Activated CD4-positive, alpha-beta T cell treated with anti-CD3 and anti-CD28 coated beads, Interleukin-2, amount 10 ng/mL, durations not matched to agents 24 days and 14 days (primary cell): ENCODE data around the gene NUBP2. TPM values are rescaled to one million over a fixed set of nuclear protein-coding genes. Genes with fewer than 3 reads are reported as not detected.

Experiments
- total RNA-seq: library from RNA; stranded (reverse); gene quantifications from 2 replicates; pipeline ENCODE4 v1.2.3, GENCODE V29; 2022

NUBP2 gene
- total RNA-seq, 1 donor from 2014 or later: 81.1 TPM

Other genes starting within 250 kb of the NUBP2 start
- gene TMEM204, start 249.3 kb upstream of the NUBP2 start, total RNA-seq: 19.9 and 20.8 TPM in 2 replicates
- gene IFT140, start 170.9 kb upstream of the NUBP2 start, total RNA-seq: 9.8 and 11.6 TPM in 2 replicates
- gene CRAMP1, start 170.6 kb upstream of the NUBP2 start, total RNA-seq: 34.9 and 36.7 TPM in 2 replicates
- 119 and 120 TPM in 2 replicates for gene JPT2, start 104.7 kb upstream of the NUBP2 start, total RNA-seq
- gene MAPK8IP3, start 76.8 kb upstream of the NUBP2 start, total RNA-seq: 78.2 and 80.2 TPM in 2 replicates
- gene NME3, start 11.4 kb upstream of the NUBP2 start, total RNA-seq: 46.3 and 50.0 TPM in 2 replicates
- gene EME2, start 10.2 kb upstream of the NUBP2 start, total RNA-seq: 28.2 and 30.0 TPM in 2 replicates
- 201 and 207 TPM in 2 replicates for gene MRPS34, start 9.8 kb upstream of the NUBP2 start, total RNA-seq
- gene SPSB3, start 389 bp upstream of the NUBP2 start, total RNA-seq: 24.6 and 24.9 TPM in 2 replicates
- gene IGFALS, start 10.7 kb downstream of the NUBP2 start, total RNA-seq: 0.12 TPM in 1 of 2 replicates, not detected in the other
- gene HAGH, start 43.9 kb downstream of the NUBP2 start, total RNA-seq: 50.3 and 57.7 TPM in 2 replicates
- gene FAHD1, start 44.2 kb downstream of the NUBP2 start, total RNA-seq: 20.2 and 21.7 TPM in 2 replicates
- gene MEIOB, start 89.2 kb downstream of the NUBP2 start, total RNA-seq: not detected in 2 replicates
- gene HS3ST6, start 135.5 kb downstream of the NUBP2 start, total RNA-seq: not detected in 2 replicates
- gene MSRB1, start 160.2 kb downstream of the NUBP2 start, total RNA-seq: 22.8 and 23.0 TPM in 2 replicates
- 1.0 TPM in 1 of 2 replicates, not detected in the other for gene RPL3L, start 171.7 kb downstream of the NUBP2 start, total RNA-seq
- gene NDUFB10, start 176.6 kb downstream of the NUBP2 start, total RNA-seq: 136 and 141 TPM in 2 replicates
- 3,359 and 3,401 TPM in 2 replicates for gene RPS2, start 181.9 kb downstream of the NUBP2 start, total RNA-seq
- gene RNF151, start 183.9 kb downstream of the NUBP2 start, total RNA-seq: 0.57 TPM in 1 of 2 replicates, not detected in the other
- 81.4 and 87.5 TPM in 2 replicates for gene TBL3, start 189.1 kb downstream of the NUBP2 start, total RNA-seq
- 0.56 TPM in 1 of 2 replicates, not detected in the other for gene NOXO1, start 198.5 kb downstream of the NUBP2 start, total RNA-seq
- gene GFER, start 201.2 kb downstream of the NUBP2 start, total RNA-seq: 41.6 and 42.8 TPM in 2 replicates
- 18.1 and 20.2 TPM in 2 replicates for gene SYNGR3, start 207.0 kb downstream of the NUBP2 start, total RNA-seq
- 93.9 and 99.0 TPM in 2 replicates for gene ZNF598, start 226.9 kb downstream of the NUBP2 start, total RNA-seq
- gene NPW, start 236.8 kb downstream of the NUBP2 start, total RNA-seq: 6.9 and 7.0 TPM in 2 replicates
- gene NHERF2, start 243.9 kb downstream of the NUBP2 start, total RNA-seq: 1.3 and 1.8 TPM in 2 replicates